HG03135 (cell line): ENCODE measurements around the gene ESD.

ENCODE experiments used
- ATAC-seq: cut with Tn5 transposase; IDR thresholded peaks from one replicate; pipeline ENCODE4 v1.9.1; 2021; ENCODE audit warnings: mild to moderate bottlenecking, moderate library complexity; ENCODE audit not compliant: unreplicated experiment

The ESD gene

GRCh38 chr13:46747031-46747820, 49.7 kb downstream of the ESD start:
- ATAC-seq, result no peak

- no peak for ATAC-seq
These were observed 51.3 kb downstream of the ESD start for GRCh38 chr13:46745706-46746105.

- no peak for ATAC-seq
These were observed 51.9 kb downstream of the ESD start for GRCh38 chr13:46745062-46745461.

- ATAC-seq, result no peak
These were observed 53.8 kb downstream of the ESD start for GRCh38 chr13:46743191-46743590.

- no peak for ATAC-seq
These were observed 57.4 kb downstream of the ESD start for GRCh38 chr13:46739447-46740098.

GRCh38 chr13:46738766-46739165, 58.2 kb downstream of the ESD start:
- ATAC-seq, result no peak

GRCh38 chr13:46738055-46738454, 58.9 kb downstream of the ESD start:
- ATAC-seq, result no peak

GRCh38 chr13:46736541-46737310, 60.2 kb downstream of the ESD start:
- ATAC-seq, result no peak

GRCh38 chr13:46735425-46735824, 61.5 kb downstream of the ESD start:
- ATAC-seq, result no peak

- no peak for ATAC-seq
These were observed 65.4 kb downstream of the ESD start for GRCh38 chr13:46731535-46731934.

- no peak for ATAC-seq
These were observed 68.2 kb downstream of the ESD start for GRCh38 chr13:46728777-46729176.

GRCh38 chr13:46726347-46726746, 70.6 kb downstream of the ESD start:
- ATAC-seq, result no peak
